GM19351 (cell line): ENCODE measurements around the gene PIK3R6.
A peak's percentile ranks its signal among the peaks of the same experiment; 100 is the strongest.

ENCODE experiments used
- ATAC-seq: cut with Tn5 transposase; IDR thresholded peaks from one replicate; pipeline ENCODE4 v1.9.1; 2021; ENCODE audit warnings: mild to moderate bottlenecking, moderate library complexity; ENCODE audit not compliant: unreplicated experiment

Gene PIK3R6

DNA sequence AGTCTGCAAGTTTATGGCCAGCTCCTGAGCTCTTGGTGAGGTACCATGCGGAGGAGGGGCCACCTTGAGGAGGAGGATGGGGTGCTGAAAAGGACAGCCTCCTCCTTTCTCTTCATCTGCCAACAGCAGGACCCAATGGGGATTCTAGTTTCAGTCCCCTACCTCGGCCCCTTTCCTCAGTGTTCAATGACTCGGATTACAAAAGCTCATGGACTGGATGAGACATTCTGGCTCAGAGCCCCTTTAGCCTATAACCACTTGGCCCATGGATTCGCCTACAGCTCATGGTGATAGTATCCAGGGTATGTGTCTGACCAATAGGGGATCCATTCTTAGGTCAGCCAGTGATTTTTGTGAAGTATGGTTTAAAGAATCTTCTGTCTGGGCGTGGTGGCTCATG, 8.5 kb upstream of the PIK3R6 start:
- ATAC-seq: no peak

DNA sequence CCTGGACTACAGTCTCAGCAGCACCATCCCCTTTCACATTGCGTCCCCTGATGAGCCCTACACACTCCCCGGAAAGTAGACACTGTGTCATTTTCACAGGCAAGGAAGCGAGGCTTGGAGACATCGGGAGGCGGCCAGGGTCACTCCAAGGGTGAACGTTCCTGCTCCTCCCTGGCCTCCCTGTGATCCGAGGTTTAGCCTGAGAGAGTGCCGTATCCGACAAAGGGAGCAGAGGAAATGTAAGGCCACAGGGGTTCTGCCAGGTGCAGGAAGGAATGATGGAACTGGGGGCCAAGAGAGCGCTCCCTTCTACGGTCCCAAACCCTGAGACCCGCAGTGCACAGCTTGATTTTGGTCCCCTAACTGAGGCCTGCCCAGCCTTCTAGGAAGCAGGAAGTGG, 8.0 kb upstream of the PIK3R6 start:
- no peak for ATAC-seq

DNA sequence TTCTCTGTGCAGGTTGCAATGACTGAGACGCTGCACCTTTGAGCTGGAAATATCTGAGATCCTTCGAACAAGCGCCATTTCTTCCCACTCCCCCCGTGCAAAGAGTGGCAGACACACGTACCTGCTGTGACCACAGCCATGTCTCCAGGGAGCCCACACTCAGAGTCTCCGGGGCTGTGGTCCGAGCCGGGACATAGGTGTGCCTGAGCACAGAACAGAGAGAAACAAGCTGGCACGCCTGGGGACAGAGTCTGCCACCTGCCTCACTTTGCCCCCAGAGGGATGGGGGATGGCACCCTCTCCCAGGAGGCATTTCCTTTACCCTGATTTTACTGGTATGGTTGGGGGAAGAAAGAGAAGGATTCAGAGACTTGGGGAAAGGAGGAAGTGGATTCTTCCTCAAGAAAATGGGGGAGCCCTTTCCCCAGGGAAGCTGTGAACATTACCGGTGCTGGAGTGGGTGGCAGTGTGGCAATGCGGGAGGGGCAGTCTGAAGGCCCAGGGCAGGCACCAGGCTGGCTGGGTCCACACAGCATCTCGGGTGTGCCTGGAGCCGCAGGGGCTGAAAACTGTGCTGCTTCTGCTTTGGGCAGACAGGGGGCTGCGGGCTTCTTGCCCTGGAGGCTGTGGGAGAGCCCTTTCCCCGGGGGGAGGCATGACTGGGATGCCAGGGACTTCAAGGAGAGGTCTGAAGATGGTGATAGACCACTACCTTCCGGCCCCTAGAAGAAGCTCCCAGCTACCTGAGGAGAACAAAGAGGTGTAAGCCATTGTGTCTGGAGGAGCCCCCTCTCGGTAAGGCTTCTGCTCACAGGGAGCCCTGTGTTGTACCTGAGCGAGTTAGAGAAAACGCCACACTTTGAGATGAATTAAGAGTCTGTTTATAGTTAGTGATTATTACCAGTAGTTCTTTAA, 6.6 kb upstream of the PIK3R6 start:
- ATAC-seq: no peak

DNA sequence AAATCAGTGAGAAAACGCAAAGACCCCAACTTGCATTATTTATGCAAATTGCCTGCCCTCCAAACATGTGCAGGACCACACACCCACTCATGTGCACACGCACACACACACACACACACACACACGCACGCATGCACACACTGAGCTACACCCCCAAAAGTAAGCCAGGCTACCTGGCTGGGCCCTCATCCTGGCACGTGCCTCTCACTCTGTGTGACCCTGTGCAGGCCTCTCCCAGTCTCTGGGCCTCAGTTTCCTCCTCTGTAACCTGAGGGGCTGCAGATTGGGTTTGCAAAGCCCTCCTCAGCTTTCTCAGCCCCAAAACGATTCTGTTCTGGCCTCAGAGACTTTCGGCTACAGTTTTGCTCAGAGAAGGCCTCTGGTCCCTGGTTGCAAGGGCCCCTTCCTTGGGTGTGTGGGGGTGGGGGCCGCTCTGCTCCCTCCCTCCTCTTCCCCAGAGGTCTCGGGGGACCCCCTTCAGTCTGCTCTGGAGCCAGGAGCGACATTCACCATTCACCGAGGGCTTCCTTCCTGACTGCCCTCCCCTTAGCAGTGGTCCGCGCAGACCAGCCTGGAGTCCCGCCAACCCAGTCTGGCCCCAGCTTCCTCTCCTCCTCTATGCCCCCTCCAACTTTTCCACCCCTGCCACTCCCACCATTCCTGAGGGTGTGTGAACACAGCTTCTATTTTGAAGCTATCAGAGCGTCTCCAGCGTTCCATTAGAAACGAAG, 5.4 kb upstream of the PIK3R6 start:
- no peak for ATAC-seq

DNA sequence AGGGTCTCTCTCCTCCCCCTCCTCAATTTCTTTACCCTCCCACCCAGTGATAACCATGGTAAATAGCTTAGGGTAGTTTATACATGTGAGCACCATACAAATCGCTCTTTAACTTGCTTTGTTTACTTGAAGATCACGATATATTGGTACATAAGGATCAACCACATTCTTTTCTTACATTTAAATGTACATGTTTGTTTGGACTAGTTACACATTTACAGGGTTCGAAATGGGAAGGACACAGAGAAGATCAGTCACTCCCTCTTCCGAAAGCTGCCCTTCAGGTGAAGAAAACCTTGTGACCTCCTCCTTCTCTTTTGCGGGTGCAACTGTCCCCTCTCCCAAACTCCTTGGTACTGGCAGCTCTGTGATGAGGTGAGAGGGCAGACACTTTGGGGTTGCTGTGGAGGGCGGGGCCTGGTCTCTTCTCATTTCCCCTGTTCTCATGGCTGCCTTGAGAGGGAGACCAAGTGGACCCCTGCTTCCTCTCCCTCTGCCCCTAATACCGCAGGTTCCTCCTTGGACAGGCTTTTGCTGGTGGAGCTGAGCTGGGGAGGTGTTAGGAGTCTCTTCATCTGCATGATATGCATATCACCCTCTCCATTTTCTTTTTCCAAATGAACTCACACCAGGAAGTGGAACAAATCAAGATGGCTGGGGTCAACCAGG, 4.7 kb upstream of the PIK3R6 start:
- ATAC-seq: no peak

DNA sequence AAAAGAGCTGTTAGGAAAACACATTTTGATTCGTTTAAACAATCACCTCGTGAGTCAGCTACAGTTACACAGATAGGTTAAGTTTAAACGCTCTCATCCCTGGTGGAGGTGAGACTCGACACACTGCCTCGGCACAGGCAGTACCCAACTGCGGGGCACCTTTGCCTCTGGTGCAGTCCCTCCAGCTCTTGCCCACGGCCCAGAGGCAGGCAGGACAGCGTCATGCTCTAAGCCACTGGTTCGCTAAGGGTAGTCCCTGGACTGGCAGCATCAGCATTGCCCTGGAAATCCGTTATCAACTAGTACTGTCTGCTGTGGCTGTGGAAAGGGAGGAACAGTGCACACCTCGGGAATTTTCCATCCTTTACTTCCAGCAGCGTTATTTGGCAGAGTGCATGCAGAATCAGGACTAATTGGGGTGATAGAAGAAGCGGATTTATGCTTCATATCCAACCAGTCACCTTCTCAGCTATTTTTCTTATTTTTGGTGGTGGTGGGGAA, 3.7 kb upstream of the PIK3R6 start:
- no peak for ATAC-seq

DNA sequence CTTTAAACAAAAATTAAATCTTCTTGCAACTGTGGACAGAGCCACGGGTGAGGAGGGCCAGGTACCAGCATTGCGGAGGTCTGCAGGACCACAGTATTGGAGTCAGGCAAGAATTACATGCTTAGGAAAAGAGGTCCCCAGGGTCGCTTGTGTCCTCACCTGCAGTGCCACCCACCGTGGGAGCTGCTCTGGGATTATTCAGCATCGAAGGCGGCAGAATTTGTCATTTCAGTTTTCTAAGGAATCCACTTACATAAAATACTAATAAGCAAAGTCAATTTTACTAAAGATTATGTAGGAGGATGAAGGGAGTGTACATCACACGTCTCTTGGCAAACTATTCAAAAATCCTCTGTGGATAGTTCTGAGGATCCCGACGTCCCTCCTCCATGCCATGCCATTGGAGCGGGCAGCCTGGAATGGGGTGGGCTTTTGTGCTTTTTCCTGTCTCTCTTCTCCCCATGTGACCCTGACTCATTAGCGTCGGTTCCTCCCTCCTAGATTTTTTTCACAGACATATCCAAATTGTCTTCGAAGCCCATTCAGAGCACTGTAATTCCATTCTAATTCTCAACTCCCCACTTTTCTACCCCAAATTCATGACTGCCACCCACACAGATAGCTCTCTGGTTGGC, 3.0 kb upstream of the PIK3R6 start:
- ATAC-seq: no peak

DNA sequence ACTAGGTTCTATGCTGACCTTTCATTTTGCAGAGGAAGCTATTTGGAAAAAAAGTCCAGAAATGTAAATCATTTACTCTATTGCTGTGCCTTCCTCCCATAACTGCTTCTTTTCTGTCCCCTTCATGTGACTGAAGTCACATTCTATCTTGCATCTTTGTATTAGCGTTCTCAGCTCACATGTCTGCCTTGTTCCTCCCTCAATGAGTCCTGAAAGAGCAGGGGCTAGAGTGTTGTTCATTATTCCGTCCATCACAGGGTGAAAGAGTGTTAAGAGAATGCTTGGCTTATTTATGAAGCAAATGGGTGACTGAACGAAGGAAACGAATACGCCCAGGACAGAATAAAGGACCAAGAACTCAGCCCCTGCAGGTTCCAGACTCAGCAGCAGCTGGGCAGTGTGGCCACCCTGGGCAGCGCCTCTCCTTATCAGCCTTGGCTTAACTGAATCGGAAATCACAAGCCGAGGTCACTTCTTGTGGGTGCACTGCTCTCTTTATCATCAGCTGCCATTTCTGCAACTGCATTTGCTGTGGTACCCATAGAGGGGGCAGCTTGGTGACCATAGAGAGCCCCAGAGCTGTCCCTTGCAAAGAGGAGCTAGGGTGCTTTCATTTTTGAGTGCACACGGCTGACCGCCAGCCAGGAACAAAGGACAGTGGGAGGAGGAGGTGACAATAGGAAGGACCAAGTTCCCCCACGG, 1.8 kb upstream of the PIK3R6 start:
- no peak for ATAC-seq

DNA sequence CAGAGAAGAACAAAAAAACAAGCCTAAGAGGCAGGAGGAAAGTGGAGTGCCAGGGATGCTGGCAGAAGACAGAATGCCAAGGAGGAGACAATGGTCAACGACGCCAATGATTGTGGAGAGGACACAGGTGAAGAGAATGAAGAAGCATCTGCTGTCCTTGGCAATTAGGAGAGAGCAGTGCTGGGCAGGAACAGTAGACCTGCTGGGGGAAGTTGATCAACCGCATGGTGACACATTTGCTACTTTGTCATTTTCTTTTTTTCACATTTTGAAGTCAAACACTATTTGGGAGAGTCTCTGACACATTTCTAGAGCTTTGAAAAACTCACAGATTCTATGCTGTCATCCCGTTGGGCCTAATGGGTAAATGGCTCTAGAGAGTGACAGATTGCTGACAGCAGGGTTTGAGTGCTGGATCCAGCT, 1.1 kb upstream of the PIK3R6 start:
- ATAC-seq: peak; percentile 51

DNA sequence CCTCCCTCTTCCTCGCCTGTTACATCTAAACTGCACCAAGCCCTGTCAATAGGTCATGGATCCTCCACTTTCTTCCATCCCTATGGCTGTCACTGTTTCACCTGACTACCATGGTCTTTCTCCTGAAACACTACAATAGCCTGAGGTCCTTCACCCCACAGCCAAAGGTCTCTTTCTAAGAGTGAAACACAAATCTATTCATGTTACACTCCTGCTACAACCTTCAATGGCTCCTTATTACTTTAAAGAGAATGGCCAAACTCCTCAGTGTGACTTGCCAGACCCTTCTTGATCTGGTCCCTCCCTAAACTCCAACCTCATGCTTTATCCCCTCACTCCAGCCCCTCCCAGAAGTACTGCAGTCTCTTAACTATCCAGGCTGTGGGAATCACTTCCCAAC, 618 bp upstream of the PIK3R6 start:
- no peak for ATAC-seq

DNA sequence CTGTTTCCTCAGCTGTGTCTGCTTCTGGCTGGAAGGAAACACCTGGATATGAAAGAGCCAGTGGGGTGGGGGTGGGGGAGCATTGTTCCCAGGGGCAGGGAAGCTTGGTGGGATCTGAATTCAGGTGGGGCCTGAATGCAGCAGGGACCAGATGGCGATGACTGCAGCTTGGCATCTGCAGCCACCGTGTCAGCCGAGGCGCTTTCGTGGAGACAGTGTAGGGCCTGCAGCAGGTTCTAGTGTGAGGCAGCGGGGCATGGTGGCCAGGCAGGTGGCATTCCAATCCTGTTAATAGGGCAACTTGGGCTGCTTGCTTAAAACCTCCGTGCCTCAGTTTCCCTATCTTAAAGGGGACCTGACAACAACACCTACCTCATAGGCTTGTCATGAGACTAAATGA, 1.7 kb downstream of the PIK3R6 start:
- ATAC-seq: no peak

DNA sequence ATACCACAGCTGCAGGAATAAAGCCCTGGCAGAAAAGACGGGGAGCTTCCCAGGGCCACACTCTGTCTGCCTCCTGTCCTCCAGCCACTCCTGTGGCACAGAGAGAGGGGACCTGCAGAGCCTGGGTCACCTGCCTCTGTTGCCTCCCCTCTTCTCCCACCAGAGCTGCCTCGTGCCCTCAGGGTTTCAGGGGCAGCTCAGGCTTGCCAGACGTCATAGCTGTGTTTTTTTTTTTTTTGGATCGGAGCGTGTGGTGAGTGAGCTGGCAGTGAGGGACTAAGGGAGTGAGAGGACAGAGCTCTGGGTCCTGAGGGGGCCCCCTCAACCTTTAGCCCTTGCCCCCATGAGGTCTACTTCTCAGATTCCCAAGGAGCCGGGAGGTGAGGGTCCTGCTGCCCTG, 2.1 kb downstream of the PIK3R6 start:
- no peak for ATAC-seq

DNA sequence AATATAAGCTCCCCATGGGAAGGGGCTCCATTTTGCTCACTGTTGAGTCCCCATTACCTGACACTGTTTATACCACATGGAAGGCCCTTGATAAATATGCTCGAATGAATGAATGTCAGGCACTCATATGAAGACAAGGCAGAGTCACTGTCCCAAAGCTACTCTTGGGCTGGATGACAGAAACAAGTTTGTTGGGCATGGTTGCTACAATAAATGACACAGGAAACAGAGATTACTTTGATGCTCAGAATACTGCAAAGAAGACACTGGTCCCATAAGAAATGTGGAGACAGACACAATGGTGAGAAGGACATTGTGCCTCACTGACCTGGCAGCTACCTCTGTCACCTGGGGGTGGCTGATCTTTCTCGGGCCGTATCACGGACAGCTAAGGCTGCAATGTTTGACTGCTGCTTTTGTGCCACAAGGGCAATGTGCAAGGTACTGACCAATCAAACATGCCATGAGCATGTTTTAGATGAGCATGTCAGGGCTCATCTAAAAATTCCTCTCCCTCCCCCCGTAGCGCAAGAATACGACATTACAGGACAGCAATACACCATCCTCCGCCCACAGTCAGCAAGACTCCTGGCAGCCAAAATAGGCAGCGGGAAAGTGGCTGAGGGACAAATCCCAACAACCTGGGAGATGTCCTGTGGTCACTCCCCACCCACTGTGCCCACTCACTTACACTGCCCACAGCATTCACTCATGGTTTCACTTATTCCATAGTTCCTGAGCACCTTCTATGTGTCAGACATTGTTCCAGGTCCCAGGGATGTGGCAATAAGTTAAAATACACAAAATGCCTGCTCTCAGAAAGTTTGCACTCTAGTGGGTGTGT, 5.0 kb downstream of the PIK3R6 start:
- no peak for ATAC-seq

DNA sequence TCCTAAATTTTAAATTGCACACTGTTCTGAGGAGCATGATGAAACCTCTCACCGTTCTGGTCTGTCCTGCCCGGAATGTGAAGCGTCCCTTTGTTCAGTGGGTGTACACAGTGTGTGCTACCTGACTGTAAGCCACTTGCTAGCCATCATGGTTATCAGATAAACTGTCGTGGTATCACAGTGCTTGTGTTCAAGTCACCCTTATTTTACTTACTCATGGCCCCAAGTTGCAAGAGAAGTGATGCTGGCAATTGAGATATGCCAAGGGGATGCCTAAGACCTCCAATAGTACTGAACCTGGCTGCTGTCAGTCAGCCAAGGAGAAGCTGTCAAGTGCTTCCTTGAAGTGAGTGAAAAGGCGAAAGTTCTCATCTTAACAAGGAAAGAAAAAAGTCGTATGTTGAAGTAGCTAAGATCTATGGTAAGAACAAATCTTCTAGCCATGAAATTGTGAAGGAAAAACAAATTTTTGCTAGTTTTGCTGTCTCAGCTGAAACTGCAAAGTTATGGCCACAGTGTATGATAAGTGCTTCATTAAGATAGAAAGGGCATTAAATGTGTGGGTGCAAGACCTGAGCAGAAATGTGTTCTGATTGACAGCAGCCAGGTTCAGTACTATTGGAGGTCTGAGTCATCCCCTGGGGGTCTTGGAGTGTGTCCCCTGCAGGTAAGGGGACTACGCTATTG, 5.8 kb downstream of the PIK3R6 start:
- no peak for ATAC-seq

DNA sequence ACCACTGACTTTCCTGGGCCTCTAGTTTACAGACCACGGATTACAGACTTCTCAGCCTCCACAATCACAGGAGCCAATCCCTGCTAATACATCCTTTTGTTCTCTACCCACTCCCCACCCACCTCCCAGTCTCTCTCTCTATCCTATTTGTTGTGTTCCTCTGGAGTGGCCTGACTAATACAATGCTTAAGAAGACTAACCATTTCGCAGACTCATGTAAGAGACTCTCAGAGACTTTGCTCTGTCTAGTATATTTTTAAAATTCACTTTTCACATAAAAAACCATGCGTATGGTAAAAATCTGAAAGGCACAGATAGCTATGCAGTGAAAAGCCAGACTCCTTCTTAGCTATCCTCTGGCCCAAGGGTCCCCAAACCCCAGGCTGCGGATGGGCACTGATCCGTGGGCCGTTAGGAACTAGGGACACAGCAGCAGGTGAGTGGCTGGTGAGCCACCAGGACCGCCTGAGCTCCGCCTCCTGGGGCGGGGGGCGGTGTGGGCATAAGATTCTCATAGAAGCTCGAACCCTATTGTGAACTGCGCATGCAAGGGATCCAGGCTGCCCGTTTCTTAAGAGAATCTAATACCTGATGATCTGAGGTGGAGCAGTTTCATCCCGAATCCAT, 7.6 kb downstream of the PIK3R6 start:
- ATAC-seq: no peak

DNA sequence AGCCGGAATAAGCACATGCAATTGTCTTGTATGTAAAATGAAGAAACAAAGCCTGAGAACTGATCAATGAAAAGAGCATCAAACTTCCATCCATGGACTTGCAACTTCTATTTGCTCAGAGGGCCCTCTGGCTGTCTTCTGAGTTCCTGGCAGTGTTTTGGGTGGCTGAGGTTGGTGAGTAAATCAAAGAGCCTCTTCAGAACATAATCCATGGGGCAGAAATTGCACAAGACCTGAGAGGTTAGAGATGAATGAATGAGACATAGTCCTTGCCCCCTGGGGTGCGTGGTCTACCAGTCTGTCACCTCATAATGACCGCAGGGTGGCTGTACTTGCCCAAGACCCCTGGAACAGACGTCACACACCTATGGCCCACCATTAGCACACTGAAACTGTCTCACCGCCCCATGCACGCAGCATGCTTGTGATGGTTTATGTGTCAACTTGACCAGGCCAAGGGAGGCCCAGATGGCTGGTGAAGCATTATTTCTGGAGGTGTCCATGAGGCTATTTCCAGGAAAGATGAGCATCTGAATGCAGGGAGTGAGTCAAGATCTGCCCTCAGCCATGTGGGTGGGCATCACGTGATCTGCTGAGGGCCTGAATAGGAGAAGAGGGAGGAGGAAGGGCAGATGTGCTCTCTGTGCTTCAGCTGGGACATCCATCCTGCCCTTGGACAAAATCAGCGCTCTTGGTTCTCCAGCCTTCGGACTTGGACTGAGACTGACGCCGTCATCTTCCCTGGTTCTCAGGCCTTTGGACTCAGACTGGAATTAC, 8.3 kb downstream of the PIK3R6 start:
- ATAC-seq: no peak

DNA sequence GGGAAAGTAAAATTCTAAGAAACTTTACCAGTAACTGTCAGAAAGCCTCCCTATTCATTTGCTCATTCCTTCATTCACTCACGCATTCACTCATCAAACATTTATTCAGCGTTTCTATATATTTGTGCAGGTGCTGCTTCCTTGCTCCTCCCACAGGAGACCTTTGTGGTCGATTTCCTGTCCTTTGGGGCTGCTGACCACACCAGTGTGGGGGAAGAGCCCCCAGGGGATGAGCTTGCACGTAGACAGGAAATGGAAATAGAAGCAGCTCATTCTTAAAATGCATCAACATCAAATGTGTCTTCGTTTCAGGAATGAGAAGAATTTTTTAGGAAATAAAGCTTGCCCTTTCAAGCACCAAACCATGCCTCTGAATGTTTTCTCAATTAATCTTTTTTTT, 9.6 kb downstream of the PIK3R6 start:
- peak; percentile 48 for ATAC-seq
